OCI-LY3 (cell line): ENCODE measurements around the gene SLC5A10.

ENCODE experiments used
- CTCF ChIP-seq: fragments of 200-600, 300-600 bp; sonication (generic); IDR thresholded peaks from 2 replicates; pipeline ENCODE4 v1.5.1; 2014; ENCODE audit warnings: antibody characterized with exemption, low read length, low read depth
- EZH2phosphoT487 ChIP-seq: fragments of 200-600 bp; shearing (Covaris generic); IDR thresholded peaks from 2 replicates; pipeline ENCODE4 v1.6.1; 2018; ENCODE audit warnings: antibody characterized with exemption, mixed run types, low read depth

GRCh38 chr17:18965530-18966236 lies 13.7 kb downstream of the SLC5A10 start:
- TF ChIP-seq CTCF (no peak), EZH2phosphoT487 (no peak)
